DOHH2 (cell line): ENCODE data around the gene RAB37.

Source experiments
- H3F3A ChIP-seq: fragments of 200-600 bp; sonication (generic), shearing (Covaris generic); 2 replicates; pipeline ENCODE4 v1.6.0; 2016; ENCODE audit warnings: antibody characterized with exemption, mild to moderate bottlenecking; ENCODE audit not compliant: control insufficient read depth, insufficient read depth
- H3K27ac ChIP-seq: fragments of 200-600 bp; sonication (generic); 2 replicates; pipeline ENCODE4 v1.5.1; 2014; ENCODE audit warnings: low read depth, mild to moderate bottlenecking, low read length, moderate library complexity
- H3K27me3 ChIP-seq: fragments of 200-600 bp; sonication (generic); 2 replicates; pipeline ENCODE4 v1.6.1; 2014; ENCODE audit warnings: mild to moderate bottlenecking, low read length, mixed read lengths; ENCODE audit not compliant: control insufficient read depth
- H3K36me3 ChIP-seq: fragments of 200-600 bp; sonication (generic); 2 replicates; pipeline ENCODE4 v1.6.1; 2014; ENCODE audit warnings: mild to moderate bottlenecking, low read length, moderate library complexity, mixed read lengths; ENCODE audit not compliant: control insufficient read depth
- H3K4me1 ChIP-seq: fragments of 200-600 bp; sonication (generic); 2 replicates; pipeline ENCODE4 v1.6.1; 2014; ENCODE audit warnings: mild to moderate bottlenecking, low read length, mixed read lengths; ENCODE audit not compliant: control insufficient read depth
- H3K4me2 ChIP-seq: fragments of 200-600 bp; sonication (generic); 2 replicates; pipeline ENCODE4 v1.6.0; 2014; ENCODE audit warnings: mild to moderate bottlenecking, low read length, moderate library complexity
- H3K4me3 ChIP-seq: fragments of 200-600 bp; sonication (generic); 2 replicates; pipeline ENCODE4 v1.5.1; 2014; ENCODE audit warnings: mild to moderate bottlenecking, low read length, mixed read lengths
- H3K79me2 ChIP-seq: fragments of 200-600 bp; sonication (generic); 2 replicates; pipeline ENCODE4 v1.6.1; 2014; ENCODE audit warnings: mild to moderate bottlenecking, low read length, mixed read lengths; ENCODE audit not compliant: control insufficient read depth
- H3K9me2 ChIP-seq: fragments of 200-600 bp; sonication (generic); replicated peaks from 2 replicates; pipeline ENCODE4 v1.6.1; 2014; ENCODE audit warnings: mild to moderate bottlenecking, low read length, mixed read lengths; ENCODE audit not compliant: control insufficient read depth
- H3K9me3 ChIP-seq: fragments of 200-600 bp; sonication (generic); 2 replicates; pipeline ENCODE4 v1.6.1; 2014; ENCODE audit warnings: antibody characterized with exemption, low read length, mixed read lengths; ENCODE audit not compliant: control insufficient read depth, insufficient read depth
- H4K20me1 ChIP-seq: fragments of 200-600 bp; sonication (generic); 2 replicates; pipeline ENCODE4 v1.6.0; 2014; ENCODE audit warnings: low read depth, mild to moderate bottlenecking, antibody characterized with exemption, low read length, moderate library complexity; ENCODE audit not compliant: control insufficient read depth, insufficient read depth
- CTCF ChIP-seq: fragments of 200-600 bp; sonication (generic); IDR thresholded peaks from one replicate; pipeline ENCODE4 v1.5.1; 2014; ENCODE audit warnings: antibody characterized with exemption, mild to moderate bottlenecking, low read depth, low read length; ENCODE audit not compliant: poor library complexity, severe bottlenecking
- EZH2phosphoT487 ChIP-seq: fragments of 200-600 bp; sonication (generic); IDR thresholded peaks from 2 replicates; pipeline ENCODE4 v1.6.1; 2017; ENCODE audit warnings: borderline replicate concordance, mild to moderate bottlenecking, antibody characterized with exemption, low read length, moderate library complexity, mixed read lengths

RAB37 gene, protein sequence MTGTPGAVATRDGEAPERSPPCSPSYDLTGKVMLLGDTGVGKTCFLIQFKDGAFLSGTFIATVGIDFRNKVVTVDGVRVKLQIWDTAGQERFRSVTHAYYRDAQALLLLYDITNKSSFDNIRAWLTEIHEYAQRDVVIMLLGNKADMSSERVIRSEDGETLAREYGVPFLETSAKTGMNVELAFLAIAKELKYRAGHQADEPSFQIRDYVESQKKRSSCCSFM

GRCh38 chr17:74736513-74737298, at the start of gene RAB37:
Gene RAB37 (plus strand): TSS chr17:74737256. CDS start chr17:74737273, 17 bp downstream.
- no peaks in the 10 kb centered on the region for H3K9me2 ChIP-seq
- H3K36me3 ChIP-seq, result no peaks in the 10 kb centered on the region
- TF ChIP-seq CTCF, result peak; percentile 64
- TF ChIP-seq EZH2phosphoT487, result no peak
- H3K9me3 ChIP-seq, result peaks cover 5% of the 10 kb centered on the region; the same call in 1 of the 2 replicates
- peak within 1 kb of the TSS; percentile 67 for H3K4me3 ChIP-seq
- H4K20me1 ChIP-seq, result no peaks in the 10 kb centered on the region
- peaks cover 57% of the 10 kb centered on the region for H3K4me1 ChIP-seq
- peak within 1 kb of the TSS; percentile 49 for H3K27ac ChIP-seq
- H3K79me2 ChIP-seq, result no peaks in the 10 kb centered on the region
- H3F3A ChIP-seq, result peaks cover 3% of the 10 kb centered on the region
- peak within 1 kb of the TSS; percentile 78 for H3K4me2 ChIP-seq
- 0 out of 2 replicates have a peak, but pooled peaks cover 6% of the 10 kb centered on the region for H3K27me3 ChIP-seq

DNA sequence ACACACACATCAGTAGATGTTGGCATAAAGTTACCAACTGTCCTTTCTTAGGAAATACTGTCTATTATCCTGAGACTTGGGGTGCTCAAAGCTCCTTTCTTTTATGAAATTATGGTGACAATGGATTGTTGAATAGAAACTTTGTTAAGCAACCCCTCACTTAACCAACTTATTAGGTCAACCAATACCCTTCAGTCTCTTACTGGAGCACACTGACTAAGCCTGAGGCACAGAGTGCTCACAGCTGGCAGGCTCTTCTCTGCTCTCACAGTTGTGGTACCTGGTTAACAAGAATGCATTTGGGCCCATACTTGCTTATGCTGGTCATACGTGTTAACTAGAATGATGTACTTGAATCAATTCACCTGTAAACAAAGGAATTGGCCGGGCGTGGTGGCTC, 49.2 kb upstream of the RAB37 start:
- Histone ChIP-seq H3K4me2 (no peak overlapping the region), H4K20me1 (no peaks in the 10 kb centered on the region), H3K9me2 (no peaks in the 10 kb centered on the region), H3K4me3 (no peak overlapping the region), H3K27me3 (peaks cover 17% of the 10 kb centered on the region), H3K4me1 (peaks cover 11% of the 10 kb centered on the region), H3K79me2 (no peaks in the 10 kb centered on the region), H3K9me3 (no peaks in the 10 kb centered on the region), H3K27ac (no peak overlapping the region), H3F3A (no peaks in the 10 kb centered on the region), H3K36me3 (no peaks in the 10 kb centered on the region)
- no peak for TF ChIP-seq CTCF
- no peak for TF ChIP-seq EZH2phosphoT487

GRCh38 chr17:74690409-74690825, 46.6 kb upstream of the RAB37 start:
- TF ChIP-seq CTCF (no peak), EZH2phosphoT487 (no peak)
- Histone ChIP-seq H3K4me2 (no peak overlapping the region), H4K20me1 (no peaks in the 10 kb centered on the region), H3K4me1 (peaks cover 11% of the 10 kb centered on the region), H3K79me2 (no peaks in the 10 kb centered on the region), H3K36me3 (no peaks in the 10 kb centered on the region), H3F3A (no peaks in the 10 kb centered on the region), H3K9me3 (no peaks in the 10 kb centered on the region), H3K27ac (no peak overlapping the region), H3K9me2 (no peaks in the 10 kb centered on the region), H3K4me3 (no peak overlapping the region), H3K27me3 (peaks cover 19% of the 10 kb centered on the region)
